ENCODE results near the gene SLC39A9. TPM values are rescaled to one million over a fixed set of nuclear protein-coding genes. Genes with fewer than 3 reads are reported as not detected.

Gene SLC39A9
- total and polyA plus RNA-seq, 4 experiments from 2014 or later: 17.9 to 38.6 (median 26.2) TPM

- Histone ChIP-seq H3K27me3 (ENCODE audit: insufficient read depth, low read length) (no peaks in the 10 kb centered on the region), H3K4me1 (ENCODE audit: insufficient read depth, low read length) (peaks cover 16% of the 10 kb centered on the region), H3K27ac (ENCODE audit: low read depth, low read length) (no peak overlapping the region), H3K4me3 (ENCODE audit: low read length in 2 of 2) (no peak overlapping the region), H3K9me3 (ENCODE audit: control insufficient read depth in 1 of 2, low read length in 2 of 2) (no peaks in the 10 kb centered on the region), H3K36me3 (ENCODE audit: insufficient read depth, low read length) (no peaks in the 10 kb centered on the region)
- Mint-ChIP-seq H3K36me3 (no peaks in the 10 kb centered on the region), H3K27me3 (peaks cover 0 to 1% of the 10 kb centered on the region in 2 donors), H3K4me3 (no peak overlapping the region), H3K27ac (no peak overlapping the region), H3K9me3 (no peaks in the 10 kb centered on the region), H3K4me1 (peaks cover 6 to 16% (median 11%) of the 10 kb centered on the region in 4 donors)
- ChIA-PET CTCF (ENCODE audit: partially characterized antibody) (interaction anchor here (1.0 kb wide), 1 partner anchor 229 kb away, joined by 3 read pairs; no protein-coding TSS in a partner anchor), POLR2A (ENCODE audit: partially characterized antibody) (no interaction called here)
- intact Hi-C loops (cut with micrococcal nuclease): no loop called here
- DNase-seq: no peak
Measured at GRCh38 chr14:69358966-69359365, 39.5 kb upstream of the SLC39A9 start.

GRCh38 chr14:69360438-69361108, 37.9 kb upstream of the SLC39A9 start:
- CTCF ChIA-PET (ENCODE audit: partially characterized antibody): no interaction called here
- intact Hi-C loops (cut with micrococcal nuclease): no loop called here
- H3K27me3 ChIP-seq (ENCODE audit: insufficient read depth, low read length): no peaks in the 10 kb centered on the region
- Mint-ChIP-seq H3K36me3 (no peaks in the 10 kb centered on the region), H3K9me3 (no peaks in the 10 kb centered on the region), H3K4me1 (no peaks in the 10 kb centered on the region), H3K4me3 (no peak overlapping the region), H3K27me3 (peaks cover 0 to 1% of the 10 kb centered on the region in 2 donors), H3K27ac (no peak overlapping the region)
- no peaks in the 10 kb centered on the region for H3K9me3 ChIP-seq (ENCODE audit: control insufficient read depth in 1 of 2, low read length in 2 of 2)
- H3K4me3 ChIP-seq (ENCODE audit: low read length in 2 of 2): no peak overlapping the region
- H3K4me1 ChIP-seq (ENCODE audit: insufficient read depth, low read length): no peaks in the 10 kb centered on the region
- no peak overlapping the region for H3K27ac ChIP-seq (ENCODE audit: low read depth, low read length)
- H3K36me3 ChIP-seq (ENCODE audit: insufficient read depth, low read length): no peaks in the 10 kb centered on the region
- DNase-seq: no peak
- POLR2A ChIA-PET (ENCODE audit: partially characterized antibody): no interaction called here

- H3K4me1 Mint-ChIP-seq: no peaks in the 10 kb centered on the region
- CTCF ChIA-PET (ENCODE audit: partially characterized antibody): no interaction called here
Measured at GRCh38 chr14:69363055-69363454, 35.4 kb upstream of the SLC39A9 start.

DNA sequence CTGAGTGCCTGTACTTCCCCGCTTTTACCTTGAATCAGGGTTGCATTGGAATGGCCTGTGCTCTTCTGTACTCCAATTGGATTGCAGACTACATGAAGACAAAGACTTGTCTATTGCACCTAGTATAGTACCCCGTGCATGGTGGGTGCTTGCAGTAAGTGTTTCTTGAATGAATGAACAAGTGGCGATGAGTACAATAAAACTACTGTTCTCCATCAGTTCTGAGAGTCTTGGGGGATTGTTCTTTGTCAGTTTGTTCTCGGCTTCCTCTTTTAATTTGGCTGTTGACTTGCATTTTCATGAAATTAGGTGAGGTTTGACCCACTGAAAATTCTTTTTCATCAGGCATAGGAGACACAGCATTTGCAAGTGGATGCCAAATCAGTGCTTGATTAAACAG, 34.5 kb upstream of the SLC39A9 start:
- POLR2A ChIA-PET (ENCODE audit: partially characterized antibody): no interaction called here
- H3K27me3 Mint-ChIP-seq: peaks cover 0 to 1% of the 10 kb centered on the region in 2 donors
- H3K4me3 ChIP-seq (ENCODE audit: low read length in 2 of 2): no peak overlapping the region
- H3K27ac Mint-ChIP-seq: no peak overlapping the region
- no peaks in the 10 kb centered on the region for H3K4me1 Mint-ChIP-seq
- H3K27me3 ChIP-seq (ENCODE audit: insufficient read depth, low read length): no peaks in the 10 kb centered on the region
- H3K36me3 ChIP-seq (ENCODE audit: insufficient read depth, low read length): no peaks in the 10 kb centered on the region
- intact Hi-C loops (cut with micrococcal nuclease): no loop called here
- no peaks in the 10 kb centered on the region for H3K9me3 ChIP-seq (ENCODE audit: control insufficient read depth in 1 of 2, low read length in 2 of 2)
- H3K4me3 Mint-ChIP-seq: no peak overlapping the region
- DNase-seq: no peak
- CTCF ChIA-PET (ENCODE audit: partially characterized antibody): no interaction called here
- no peak overlapping the region for H3K27ac ChIP-seq (ENCODE audit: low read depth, low read length)
- no peaks in the 10 kb centered on the region for H3K36me3 Mint-ChIP-seq
- no peaks in the 10 kb centered on the region for H3K4me1 ChIP-seq (ENCODE audit: insufficient read depth, low read length)
- H3K9me3 Mint-ChIP-seq: no peaks in the 10 kb centered on the region

More at GRCh38 chr14:69363055-69363454, 35.4 kb upstream of the SLC39A9 start:
- Histone ChIP-seq H3K4me3 (ENCODE audit: low read length in 2 of 2) (no peak overlapping the region), H3K4me1 (ENCODE audit: insufficient read depth, low read length) (no peaks in the 10 kb centered on the region), H3K9me3 (ENCODE audit: control insufficient read depth in 1 of 2, low read length in 2 of 2) (no peaks in the 10 kb centered on the region), H3K27ac (ENCODE audit: low read depth, low read length) (no peak overlapping the region), H3K27me3 (ENCODE audit: insufficient read depth, low read length) (no peaks in the 10 kb centered on the region), H3K36me3 (ENCODE audit: insufficient read depth, low read length) (no peaks in the 10 kb centered on the region)
- Mint-ChIP-seq H3K27ac (no peak overlapping the region), H3K4me3 (no peak overlapping the region), H3K27me3 (peaks cover 0 to 1% of the 10 kb centered on the region in 2 donors), H3K36me3 (no peaks in the 10 kb centered on the region), H3K9me3 (no peaks in the 10 kb centered on the region)
- POLR2A ChIA-PET (ENCODE audit: partially characterized antibody): no interaction called here
- DNase-seq: no peak
- intact Hi-C loops (cut with micrococcal nuclease): no loop called here

GRCh38 chr14:69364378-69364777, 34.1 kb upstream of the SLC39A9 start:
- no peaks in the 10 kb centered on the region for H3K36me3 ChIP-seq (ENCODE audit: insufficient read depth, low read length)
- DNase-seq: no peak
- no peaks in the 10 kb centered on the region for H3K4me1 ChIP-seq (ENCODE audit: insufficient read depth, low read length)
- Mint-ChIP-seq H3K27ac (no peak overlapping the region), H3K27me3 (no peaks in the 10 kb centered on the region), H3K4me1 (no peaks in the 10 kb centered on the region), H3K4me3 (no peak overlapping the region), H3K36me3 (no peaks in the 10 kb centered on the region), H3K9me3 (no peaks in the 10 kb centered on the region)
- CTCF ChIA-PET (ENCODE audit: partially characterized antibody): no interaction called here
- H3K4me3 ChIP-seq (ENCODE audit: low read length in 2 of 2): no peak overlapping the region
- no peak overlapping the region for H3K27ac ChIP-seq (ENCODE audit: low read depth, low read length)
- POLR2A ChIA-PET (ENCODE audit: partially characterized antibody): no interaction called here
- no peaks in the 10 kb centered on the region for H3K27me3 ChIP-seq (ENCODE audit: insufficient read depth, low read length)
- no peaks in the 10 kb centered on the region for H3K9me3 ChIP-seq (ENCODE audit: control insufficient read depth in 1 of 2, low read length in 2 of 2)
- intact Hi-C loops (cut with micrococcal nuclease): no loop called here

GRCh38 chr14:69366069-69366468, 32.4 kb upstream of the SLC39A9 start:
- H3K27me3 ChIP-seq (ENCODE audit: insufficient read depth, low read length): no peaks in the 10 kb centered on the region
- H3K4me3 Mint-ChIP-seq: no peak overlapping the region
- CTCF ChIA-PET (ENCODE audit: partially characterized antibody): interaction anchor here (0.9 kb wide), 1 partner anchor 11 kb away, joined by 3 read pairs; no protein-coding TSS in a partner anchor
- intact Hi-C loops (cut with micrococcal nuclease): no loop called here
- no peaks in the 10 kb centered on the region for H3K36me3 Mint-ChIP-seq
- no peaks in the 10 kb centered on the region for H3K9me3 ChIP-seq (ENCODE audit: control insufficient read depth in 1 of 2, low read length in 2 of 2)
- H3K4me3 ChIP-seq (ENCODE audit: low read length in 2 of 2): no peak overlapping the region
- no peak overlapping the region for H3K27ac Mint-ChIP-seq
- H3K27me3 Mint-ChIP-seq: no peaks in the 10 kb centered on the region
- no peaks in the 10 kb centered on the region for H3K4me1 Mint-ChIP-seq
- no peaks in the 10 kb centered on the region for H3K36me3 ChIP-seq (ENCODE audit: insufficient read depth, low read length)
- no peaks in the 10 kb centered on the region for H3K9me3 Mint-ChIP-seq
- H3K27ac ChIP-seq (ENCODE audit: low read depth, low read length): no peak overlapping the region
- POLR2A ChIA-PET (ENCODE audit: partially characterized antibody): no interaction called here
- DNase-seq: no peak
- H3K4me1 ChIP-seq (ENCODE audit: insufficient read depth, low read length): no peaks in the 10 kb centered on the region

- no peaks in the 10 kb centered on the region for H3K9me3 Mint-ChIP-seq
- intact Hi-C loops (cut with micrococcal nuclease): no loop called here
- Histone ChIP-seq H3K36me3 (ENCODE audit: insufficient read depth, low read length) (no peaks in the 10 kb centered on the region), H3K9me3 (ENCODE audit: control insufficient read depth in 1 of 2, low read length in 2 of 2) (no peaks in the 10 kb centered on the region), H3K4me1 (ENCODE audit: insufficient read depth, low read length) (no peaks in the 10 kb centered on the region), H3K27ac (ENCODE audit: low read depth, low read length) (no peak overlapping the region), H3K4me3 (ENCODE audit: low read length in 2 of 2) (no peak overlapping the region), H3K27me3 (ENCODE audit: insufficient read depth, low read length) (no peaks in the 10 kb centered on the region)
- H3K27me3 Mint-ChIP-seq: no peaks in the 10 kb centered on the region
- H3K36me3 Mint-ChIP-seq: no peaks in the 10 kb centered on the region
- no peaks in the 10 kb centered on the region for H3K4me1 Mint-ChIP-seq
- DNase-seq: no peak
- no peak overlapping the region for H3K4me3 Mint-ChIP-seq
- H3K27ac Mint-ChIP-seq: no peak overlapping the region
- ChIA-PET POLR2A (ENCODE audit: partially characterized antibody) (no interaction called here), CTCF (ENCODE audit: partially characterized antibody) (no interaction called here)
Measured at GRCh38 chr14:69366761-69367160, 31.7 kb upstream of the SLC39A9 start.
